SK-N-SH treated with all-trans-retinoic acid at 6 μM for 48 hours (cell line): ENCODE results near the gene JOSD2.

Source experiments
- ISL1 ChIP-seq: fragments of 250-450 bp; sonication (Bioruptor Pico); IDR thresholded peaks from 2 replicates; pipeline ENCODE4 v2.1.2; 2022; ENCODE audit warnings: mild to moderate bottlenecking, moderate library complexity
- POU6F1 ChIP-seq: fragments of 250-450 bp; sonication (Bioruptor Pico); IDR thresholded peaks from 2 replicates; pipeline ENCODE4 v1.8.0; 2021; ENCODE audit warnings: low read depth, mild to moderate bottlenecking, moderate library complexity, borderline replicate concordance
- PPARA ChIP-seq: fragments of 250-450 bp; sonication (Bioruptor Pico); IDR thresholded peaks from 2 replicates; pipeline ENCODE4 v1.5.0; 2020; ENCODE audit warnings: mild to moderate bottlenecking, borderline replicate concordance
- ZFP3 ChIP-seq: fragments of 250-450 bp; sonication (Bioruptor Pico); IDR thresholded peaks from 2 replicates; pipeline ENCODE4 v1.5.0; 2020; ENCODE audit warnings: mild to moderate bottlenecking, moderate library complexity
- ZFP30 ChIP-seq: fragments of 450-650 bp; formaldehyde crosslinking; IDR thresholded peaks from 2 replicates; pipeline ENCODE4 v1.5.0; 2022; ENCODE audit warnings: mild to moderate bottlenecking, moderate library complexity
- TF ChIP-seq, protein P1 (sequence below): fragments of 250-450 bp; sonication (Bioruptor Pico); IDR thresholded peaks from 2 replicates; pipeline ENCODE4 v1.8.0; 2020; ENCODE audit warnings: mild to moderate bottlenecking, moderate library complexity, borderline replicate concordance

DNA sequence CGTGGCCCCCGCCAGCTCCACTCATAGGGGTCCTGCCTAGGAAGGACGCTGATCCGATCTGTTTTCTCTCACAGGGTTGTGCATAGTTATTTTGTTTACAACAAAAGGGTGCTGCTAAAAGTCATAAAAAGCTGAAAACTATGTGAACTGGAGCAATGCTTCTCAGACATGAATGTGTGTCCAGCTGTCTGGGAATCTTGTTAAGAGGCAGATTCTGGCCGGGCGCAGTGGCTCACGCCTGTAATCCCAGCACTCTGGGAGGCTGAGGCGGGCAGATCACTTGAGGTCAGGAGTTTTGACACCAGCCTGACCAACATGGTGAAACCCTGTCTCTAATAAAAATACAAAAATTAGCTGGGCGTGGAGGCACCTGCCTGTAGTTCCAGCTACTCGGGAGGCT is 48.6 kb upstream of the JOSD2 start:
- TF ChIP-seq ZFP3 (CRISPR knock-in tag) (no peak), PPARA (CRISPR knock-in tag) (no peak), ISL1 (CRISPR knock-in tag) (no peak), POU6F1 (CRISPR knock-in tag) (no peak), ZFP30 (CRISPR knock-in tag) (no peak)
- TF ChIP-seq, protein P1, sequence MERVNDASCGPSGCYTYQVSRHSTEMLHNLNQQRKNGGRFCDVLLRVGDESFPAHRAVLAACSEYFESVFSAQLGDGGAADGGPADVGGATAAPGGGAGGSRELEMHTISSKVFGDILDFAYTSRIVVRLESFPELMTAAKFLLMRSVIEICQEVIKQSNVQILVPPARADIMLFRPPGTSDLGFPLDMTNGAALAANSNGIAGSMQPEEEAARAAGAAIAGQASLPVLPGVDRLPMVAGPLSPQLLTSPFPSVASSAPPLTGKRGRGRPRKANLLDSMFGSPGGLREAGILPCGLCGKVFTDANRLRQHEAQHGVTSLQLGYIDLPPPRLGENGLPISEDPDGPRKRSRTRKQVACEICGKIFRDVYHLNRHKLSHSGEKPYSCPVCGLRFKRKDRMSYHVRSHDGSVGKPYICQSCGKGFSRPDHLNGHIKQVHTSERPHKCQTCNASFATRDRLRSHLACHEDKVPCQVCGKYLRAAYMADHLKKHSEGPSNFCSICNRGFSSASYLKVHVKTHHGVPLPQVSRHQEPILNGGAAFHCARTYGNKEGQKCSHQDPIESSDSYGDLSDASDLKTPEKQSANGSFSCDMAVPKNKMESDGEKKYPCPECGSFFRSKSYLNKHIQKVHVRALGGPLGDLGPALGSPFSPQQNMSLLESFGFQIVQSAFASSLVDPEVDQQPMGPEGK (CRISPR knock-in tag), result no peak
